Astrocyte of the spinal cord (primary cell): ENCODE data around the gene GALNT10.

Source experiments
- DNase-seq: peaks from one replicate; pipeline ENCODE4 v3.0.0; 2011; ENCODE audit warnings: low read depth, low spot score
- H3K4me3 ChIP-seq: 2 replicates; pipeline ENCODE4 v1.5.1; 2011; ENCODE audit warnings: low read depth, mild to moderate bottlenecking, low read length, moderate library complexity
- in situ Hi-C: cut with HindIII; loops from 2 replicates; pipeline ENCODE4 v1.10.0; 2017; ENCODE audit warnings: low sequenced_read_pairs
- TF ChIP-seq, protein P1 (sequence below): IDR thresholded peaks from 2 replicates; pipeline ENCODE4 v1.5.1; 2012; ENCODE audit warnings: low read depth, mild to moderate bottlenecking, low read length, inconsistent platforms

GALNT10 gene

DNA sequence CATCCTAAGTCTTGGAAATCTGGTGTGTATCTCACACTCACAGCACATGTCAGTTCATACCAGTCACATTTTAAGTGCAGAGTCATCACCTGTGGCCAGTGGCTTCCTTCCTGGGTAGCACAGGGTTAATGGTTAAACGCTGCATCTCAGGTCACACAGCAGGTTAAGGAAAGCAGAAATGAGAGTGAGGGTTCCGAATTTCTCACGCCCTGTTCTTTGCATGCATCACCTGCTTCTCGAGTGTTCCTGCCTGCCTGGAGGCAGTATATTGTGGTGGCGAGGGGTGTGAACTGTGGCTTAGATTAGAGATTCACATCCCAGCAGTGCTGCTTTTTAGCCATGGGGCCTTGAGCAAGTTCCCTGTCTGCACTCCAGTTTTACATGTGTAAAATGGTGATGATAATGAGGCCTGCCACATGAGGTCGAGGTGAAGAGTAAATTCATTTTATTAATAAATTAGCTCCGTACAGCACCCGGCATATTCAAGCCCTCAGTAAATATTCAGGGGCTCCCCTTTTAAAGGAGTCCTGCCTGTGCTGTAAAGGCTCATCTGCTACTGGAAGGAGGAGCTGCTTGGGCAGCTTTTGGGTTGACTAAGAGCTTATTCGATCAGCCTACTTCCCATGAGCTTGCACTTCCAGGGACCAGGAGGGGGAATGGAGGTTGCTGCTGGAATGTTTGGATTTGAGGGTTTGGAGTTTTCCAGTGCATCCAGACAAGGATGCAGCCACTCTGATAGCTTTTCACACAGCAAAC lies 194.1 kb downstream of the GALNT10 start:
- TF ChIP-seq, protein P1, sequence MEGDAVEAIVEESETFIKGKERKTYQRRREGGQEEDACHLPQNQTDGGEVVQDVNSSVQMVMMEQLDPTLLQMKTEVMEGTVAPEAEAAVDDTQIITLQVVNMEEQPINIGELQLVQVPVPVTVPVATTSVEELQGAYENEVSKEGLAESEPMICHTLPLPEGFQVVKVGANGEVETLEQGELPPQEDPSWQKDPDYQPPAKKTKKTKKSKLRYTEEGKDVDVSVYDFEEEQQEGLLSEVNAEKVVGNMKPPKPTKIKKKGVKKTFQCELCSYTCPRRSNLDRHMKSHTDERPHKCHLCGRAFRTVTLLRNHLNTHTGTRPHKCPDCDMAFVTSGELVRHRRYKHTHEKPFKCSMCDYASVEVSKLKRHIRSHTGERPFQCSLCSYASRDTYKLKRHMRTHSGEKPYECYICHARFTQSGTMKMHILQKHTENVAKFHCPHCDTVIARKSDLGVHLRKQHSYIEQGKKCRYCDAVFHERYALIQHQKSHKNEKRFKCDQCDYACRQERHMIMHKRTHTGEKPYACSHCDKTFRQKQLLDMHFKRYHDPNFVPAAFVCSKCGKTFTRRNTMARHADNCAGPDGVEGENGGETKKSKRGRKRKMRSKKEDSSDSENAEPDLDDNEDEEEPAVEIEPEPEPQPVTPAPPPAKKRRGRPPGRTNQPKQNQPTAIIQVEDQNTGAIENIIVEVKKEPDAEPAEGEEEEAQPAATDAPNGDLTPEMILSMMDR, result no peak
- no peak overlapping the region for H3K4me3 ChIP-seq
- DNase-seq, result no peak
- in situ Hi-C loops, result no loop called here

DNA sequence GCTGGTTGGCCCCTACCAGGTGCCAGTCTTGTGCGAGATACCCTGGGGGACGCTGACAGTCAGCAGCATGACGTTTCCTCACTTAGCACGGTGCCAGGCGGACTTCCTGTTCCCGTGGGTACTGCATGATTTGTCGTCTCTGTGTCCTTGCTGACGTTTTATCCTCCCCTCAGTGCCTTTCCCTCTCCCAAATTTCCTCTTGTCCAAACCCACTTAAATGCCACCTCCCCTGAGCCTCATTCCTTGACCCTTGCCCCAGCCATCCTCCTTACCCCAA lies 194.6 kb downstream of the GALNT10 start:
- no peak for DNase-seq
- in situ Hi-C loops, result no loop called here
- TF ChIP-seq, protein P1, result no peak
- H3K4me3 ChIP-seq, result no peak overlapping the region

DNA sequence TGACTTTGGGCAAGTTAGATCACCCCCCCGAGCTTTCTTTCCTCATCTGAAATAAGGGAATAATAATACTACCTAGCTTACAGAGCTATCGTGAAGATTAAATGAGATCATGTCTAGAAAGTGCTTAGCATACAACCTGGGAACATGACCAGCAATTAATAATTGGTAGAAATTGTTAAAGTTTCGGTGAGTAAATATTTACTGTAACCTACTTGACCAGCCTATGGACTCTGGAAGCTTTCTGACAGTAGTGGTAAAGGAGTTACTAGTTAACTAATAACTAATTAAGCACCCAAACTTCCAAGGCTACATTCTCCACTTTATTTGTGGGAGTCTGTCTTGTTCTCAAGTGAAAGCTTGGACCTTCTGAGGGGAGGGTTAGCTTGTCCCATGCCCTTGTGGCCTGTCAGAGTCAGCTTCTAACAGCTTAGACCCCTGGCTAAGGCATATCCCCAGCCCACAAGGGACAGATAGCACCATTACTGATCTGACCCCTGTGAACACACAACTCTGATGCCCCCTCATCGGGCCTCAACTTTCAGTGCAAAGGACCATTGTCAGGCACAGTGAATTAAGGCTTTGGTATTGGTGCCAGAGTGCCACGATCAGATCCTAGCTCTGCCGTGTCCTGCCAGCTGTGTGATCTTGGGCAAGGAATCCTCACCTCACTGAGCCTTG lies 196.6 kb downstream of the GALNT10 start:
- in situ Hi-C loops, result no loop called here
- no peak overlapping the region for H3K4me3 ChIP-seq
- TF ChIP-seq, protein P1, result no peak
- DNase-seq, result no peak

DNA sequence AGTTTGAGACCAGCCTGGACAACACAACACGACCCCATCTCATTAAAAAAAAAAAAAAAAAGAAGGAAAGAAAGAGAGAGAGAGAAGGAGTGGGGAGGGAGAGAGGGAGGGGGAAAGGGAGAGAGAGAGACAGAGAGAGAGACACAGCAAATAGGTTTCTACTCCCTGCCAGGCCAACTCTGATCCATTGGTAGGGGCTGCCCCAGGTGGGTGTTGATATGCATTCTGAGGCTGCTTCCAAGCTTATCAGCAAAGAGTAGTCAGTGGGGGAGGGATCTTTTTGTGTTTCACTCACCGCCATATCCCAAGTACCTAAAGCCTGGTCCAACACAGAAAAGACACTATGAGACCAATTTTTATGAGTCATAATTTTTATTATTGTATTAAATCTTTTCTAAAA lies 198.3 kb downstream of the GALNT10 start:
- in situ Hi-C loops, result no loop called here
- no peak overlapping the region for H3K4me3 ChIP-seq
- TF ChIP-seq, protein P1, result no peak
- DNase-seq, result no peak

DNA sequence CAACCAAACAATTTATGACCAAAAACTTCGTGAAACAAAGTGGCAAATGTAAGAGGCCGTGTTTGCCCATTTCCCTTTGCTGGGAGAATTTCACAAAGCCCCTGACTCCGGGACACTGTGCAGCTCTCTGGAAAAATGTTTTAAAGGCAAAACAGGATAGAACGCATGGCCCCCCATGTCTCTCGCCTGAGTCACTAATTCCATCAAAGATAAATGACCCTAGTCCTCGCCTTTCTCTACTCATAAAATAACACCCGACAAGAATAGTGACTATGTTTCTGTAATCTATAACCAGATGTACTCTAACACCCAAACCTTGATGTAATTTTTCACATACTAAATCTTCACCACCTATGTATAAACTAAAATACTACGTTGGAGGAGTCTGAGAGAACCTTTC lies 199.6 kb downstream of the GALNT10 start:
- in situ Hi-C loops, result no loop called here
- TF ChIP-seq, protein P1, result no peak
- DNase-seq, result peak; percentile 82

DNA sequence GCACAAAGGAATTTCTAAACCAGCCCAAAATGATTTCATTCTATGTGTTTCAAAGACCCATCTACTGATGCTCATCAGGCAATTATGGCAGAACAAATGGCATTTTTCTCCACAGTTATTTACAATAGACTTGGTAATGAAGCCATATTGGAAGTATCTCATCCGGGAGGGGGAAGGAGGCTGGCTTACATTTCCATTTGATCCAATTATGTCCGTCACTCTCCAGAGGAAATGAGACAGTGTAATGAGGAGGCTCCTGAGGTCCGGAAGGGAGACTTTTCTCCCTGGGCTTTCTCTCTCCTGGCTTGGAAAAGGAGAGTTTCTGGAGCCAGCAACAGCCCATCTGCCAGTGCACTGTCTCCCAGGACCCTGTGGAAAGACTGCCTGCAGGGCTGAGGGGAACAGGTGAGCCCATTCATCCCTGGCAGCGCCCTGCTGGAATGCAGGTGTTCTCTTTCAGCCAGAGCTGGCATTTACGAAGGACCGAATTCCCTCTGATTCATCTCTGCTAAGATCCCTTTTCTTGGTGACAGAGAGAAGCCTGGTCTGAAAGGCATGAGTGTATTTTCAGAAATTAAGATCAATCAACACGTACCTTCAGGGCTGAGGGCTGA lies 200.3 kb downstream of the GALNT10 start:
- DNase-seq, result no peak
- in situ Hi-C loops, result no loop called here
- TF ChIP-seq, protein P1, result no peak
- H3K4me3 ChIP-seq, result no peak overlapping the region

More for the DNA sequence above, 199.6 kb downstream of the GALNT10 start:
- no peak overlapping the region for H3K4me3 ChIP-seq
